GM21381 (cell line): ENCODE data around the gene VGLL3.
"Not testable (repeated sequence)": the region's sequence is repeated elsewhere in the genome, so short reads cannot be mapped to it uniquely, and the experiment has no call there.

Source experiments
- ATAC-seq: cut with Tn5 transposase; IDR thresholded peaks from one replicate; pipeline ENCODE4 v1.9.1; 2021; ENCODE audit warnings: mild to moderate bottlenecking, moderate library complexity; ENCODE audit not compliant: unreplicated experiment

The VGLL3 gene

GRCh38 chr3:86990012-86990733 lies 776 bp downstream of the VGLL3 start:
- ATAC-seq: no peak

GRCh38 chr3:86989611-86990010 lies 1.3 kb downstream of the VGLL3 start:
- no peak for ATAC-seq

GRCh38 chr3:86989006-86989405 lies 1.9 kb downstream of the VGLL3 start:
- ATAC-seq: no peak

- ATAC-seq: no peak
Observed at GRCh38 chr3:86988235-86988634, 2.7 kb downstream of the VGLL3 start.

- ATAC-seq: no peak
Observed at GRCh38 chr3:86987421-86987715, 3.6 kb downstream of the VGLL3 start.

DNA sequence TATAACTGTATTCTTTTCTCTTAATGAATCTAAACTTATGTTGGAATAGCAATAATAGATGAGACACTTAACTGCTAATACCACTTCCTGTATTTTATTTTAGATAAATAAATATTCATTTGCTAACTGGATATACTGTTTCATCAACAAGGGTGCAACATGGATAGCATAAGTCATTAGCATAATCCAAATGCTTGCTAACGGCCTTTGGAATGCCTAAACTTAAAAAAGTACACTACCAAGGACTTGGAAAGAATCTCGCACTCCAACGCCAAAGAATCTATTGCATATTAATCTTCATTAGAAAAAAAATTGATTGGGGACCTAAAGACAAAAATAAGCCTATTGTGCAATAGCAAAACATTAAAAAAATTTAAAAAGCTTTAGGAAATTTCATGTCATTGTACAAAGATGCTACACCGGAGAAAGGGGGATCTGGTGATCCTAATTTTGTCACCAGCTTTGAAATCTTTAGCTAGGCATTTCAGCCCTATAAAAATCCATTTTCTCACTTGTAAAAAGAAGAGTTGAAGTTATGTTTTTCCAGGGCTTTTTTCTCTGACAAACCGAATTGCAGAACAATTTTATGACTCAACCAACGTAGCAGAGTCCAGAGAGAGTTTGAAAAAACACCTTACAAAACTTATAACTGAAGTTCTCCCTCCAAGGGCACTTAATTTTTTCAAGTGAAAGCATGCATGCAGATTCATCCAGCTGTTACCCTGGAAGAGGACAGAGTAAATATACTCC lies 4.1 kb downstream of the VGLL3 start:
- no peak for ATAC-seq

- ATAC-seq: no peak
Observed at GRCh38 chr3:86985181-86985826, 5.6 kb downstream of the VGLL3 start.

DNA sequence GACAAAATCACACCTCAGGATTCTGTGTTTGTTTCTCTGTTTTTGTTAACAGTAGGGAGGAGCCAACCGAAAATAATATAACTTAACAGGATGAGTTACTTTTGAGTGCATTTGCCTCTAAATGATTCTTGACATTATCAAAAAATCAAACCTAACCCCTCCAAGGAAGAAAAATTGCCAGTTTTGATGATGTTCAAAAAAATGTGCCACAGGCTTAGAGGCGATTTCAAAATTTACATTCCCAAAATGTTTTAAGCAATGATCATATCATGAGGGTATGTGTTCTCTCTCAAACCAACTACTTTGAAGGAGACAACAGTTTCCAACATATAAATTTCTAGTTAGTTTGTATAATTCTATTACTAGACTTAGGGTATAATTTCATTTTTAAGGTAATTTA lies 6.7 kb downstream of the VGLL3 start:
- no peak for ATAC-seq

DNA sequence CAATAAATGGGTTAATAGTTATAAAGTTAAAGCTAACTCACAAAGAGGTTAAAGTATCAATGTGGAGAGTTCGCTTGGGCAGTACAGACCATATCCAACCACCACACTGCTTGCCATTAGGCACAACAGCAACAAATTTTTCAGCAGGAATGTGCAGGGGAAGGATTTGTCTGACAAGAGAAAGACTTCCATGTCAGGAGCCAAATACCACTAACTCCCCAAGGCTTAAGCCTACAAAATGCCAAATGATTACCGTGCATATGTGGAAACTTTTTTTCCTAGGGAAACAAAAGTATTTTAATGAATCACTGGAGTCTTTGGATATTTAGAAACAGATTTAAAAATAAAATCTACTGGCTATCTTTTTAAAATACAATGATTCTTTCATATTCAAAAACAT lies 8.1 kb downstream of the VGLL3 start:
- ATAC-seq: no peak

- no peak for ATAC-seq
Observed at GRCh38 chr3:86978111-86978551, 12.8 kb downstream of the VGLL3 start.

- no peak for ATAC-seq
Observed at GRCh38 chr3:86976219-86976618, 14.7 kb downstream of the VGLL3 start.

DNA sequence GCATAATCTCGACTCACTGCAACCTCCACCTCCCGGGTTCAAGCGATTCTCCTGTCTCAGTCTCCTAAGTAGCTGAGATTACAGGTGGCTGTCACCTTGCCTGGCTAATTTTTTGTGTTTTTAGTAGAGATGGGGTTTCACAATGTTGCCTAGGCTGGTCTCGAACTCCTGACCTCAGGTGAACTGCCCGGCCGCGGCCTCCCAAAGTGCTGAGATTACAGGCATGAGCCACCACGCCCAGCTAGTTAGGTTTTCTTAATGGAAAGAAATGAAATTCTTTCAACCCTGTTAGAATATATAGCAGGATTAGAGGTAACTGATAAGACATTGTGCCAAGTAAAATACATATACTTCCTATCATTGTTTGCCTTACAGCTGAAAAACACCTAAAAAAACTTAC lies 16.8 kb downstream of the VGLL3 start:
- ATAC-seq: not testable (repeated sequence)

- no peak for ATAC-seq
Observed at GRCh38 chr3:86973440-86973839, 17.5 kb downstream of the VGLL3 start.

DNA sequence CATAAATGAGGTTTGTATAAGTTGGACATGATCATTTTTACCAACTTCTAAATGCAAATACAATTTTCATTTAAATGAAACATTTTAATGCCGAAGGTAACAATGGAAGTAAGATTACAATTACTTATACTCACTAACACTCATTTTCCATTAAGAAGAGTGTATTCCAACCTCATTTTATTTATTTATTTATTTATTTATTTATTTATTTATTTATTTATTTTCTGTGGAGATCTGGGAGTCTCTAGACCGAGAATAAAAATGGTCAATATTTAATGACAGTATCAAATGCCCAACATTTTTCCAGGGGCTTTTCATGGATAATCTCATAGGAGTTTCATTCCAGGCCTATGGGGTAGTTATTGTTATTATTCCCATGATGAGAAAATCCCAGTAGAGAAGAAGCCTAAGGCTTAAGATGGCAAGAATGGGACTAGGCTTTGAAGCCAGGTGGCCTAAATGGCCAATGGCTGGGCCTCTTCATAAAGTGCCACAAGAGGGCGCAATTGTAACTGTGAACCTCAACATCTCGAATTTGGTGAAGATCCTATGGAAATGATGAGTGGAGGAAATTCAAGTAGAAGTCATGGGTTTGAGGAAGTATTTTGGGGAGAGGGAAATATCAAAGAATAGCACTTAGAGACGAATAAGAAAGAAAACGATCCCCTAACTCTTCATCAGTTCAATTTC lies 21.3 kb downstream of the VGLL3 start:
- no peak for ATAC-seq

DNA sequence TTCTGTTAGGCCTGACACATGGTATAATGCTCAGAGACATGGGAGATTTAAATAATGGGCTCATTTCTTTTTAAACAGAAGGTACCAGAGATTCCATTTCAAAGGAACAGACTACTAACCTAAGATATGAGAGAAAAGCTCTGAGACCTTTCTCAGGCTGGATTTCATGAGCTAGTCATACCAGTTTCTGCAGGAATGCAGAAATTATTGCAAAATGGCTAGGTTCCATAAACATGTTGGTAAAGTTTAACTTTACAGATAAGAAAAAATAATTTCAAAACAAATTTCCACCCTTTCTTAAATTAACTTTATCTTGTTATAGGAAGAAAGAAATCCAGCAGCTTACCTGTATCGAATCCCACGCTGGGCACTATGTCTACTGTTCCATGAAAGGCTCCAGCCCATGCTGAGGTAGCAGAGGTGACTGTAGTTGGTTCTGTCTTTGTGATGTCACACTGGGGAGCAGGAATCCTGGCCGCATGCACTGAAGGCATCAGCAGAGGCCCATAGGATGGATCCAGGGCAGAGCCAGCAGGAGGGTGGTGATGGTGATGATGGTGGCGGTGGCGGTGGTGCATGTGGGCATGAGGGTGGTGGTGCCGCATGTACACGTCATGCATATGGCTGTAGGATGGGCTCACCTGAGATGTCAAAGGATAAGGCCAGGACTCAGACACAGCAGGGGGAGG lies 22.6 kb downstream of the VGLL3 start:
- no peak for ATAC-seq

GRCh38 chr3:86967062-86967461 lies 23.9 kb downstream of the VGLL3 start:
- no peak for ATAC-seq

DNA sequence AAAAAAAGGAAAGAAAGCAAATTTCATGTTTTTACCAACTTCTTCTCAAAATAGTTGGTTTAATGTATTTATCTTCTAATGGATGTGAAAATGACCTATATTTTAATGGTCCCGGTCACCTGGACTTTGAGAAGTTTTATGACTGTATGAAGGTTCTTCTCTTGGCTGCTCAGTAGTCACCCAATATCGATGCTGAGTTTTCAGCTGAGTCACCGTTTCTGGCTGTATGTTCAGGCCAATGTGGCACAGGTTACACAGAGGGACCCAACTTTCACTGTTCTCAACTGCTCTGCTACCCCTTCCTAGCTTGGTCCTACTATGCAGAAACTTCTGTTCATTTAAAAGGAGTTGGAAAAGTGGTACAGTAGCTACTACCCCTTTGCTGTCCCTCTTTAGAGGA lies 25.8 kb downstream of the VGLL3 start:
- ATAC-seq: no peak

GRCh38 chr3:86963611-86964010 lies 27.3 kb downstream of the VGLL3 start:
- ATAC-seq: no peak

- no peak for ATAC-seq
Observed at GRCh38 chr3:86961297-86961696, 29.7 kb downstream of the VGLL3 start.

DNA sequence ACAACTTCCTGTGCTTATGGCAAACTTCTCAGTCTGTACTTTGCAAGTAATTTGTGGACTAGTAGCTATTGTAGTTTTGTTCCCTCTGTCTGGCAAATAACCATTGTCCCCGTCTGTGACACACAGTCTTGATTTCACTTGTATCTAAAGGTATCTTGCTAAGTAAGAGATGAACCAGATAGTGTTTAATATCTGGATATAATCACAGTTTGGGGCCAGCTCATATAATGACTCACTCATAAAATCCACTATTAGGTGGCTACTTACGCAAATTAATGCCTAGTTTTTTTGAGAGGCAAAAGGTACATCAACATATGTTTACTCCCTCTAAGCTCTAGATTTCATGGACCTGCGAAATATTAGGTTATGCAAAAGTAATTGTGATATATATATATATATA lies 30.4 kb downstream of the VGLL3 start:
- no peak for ATAC-seq

- no peak for ATAC-seq
Observed at GRCh38 chr3:86958534-86958933, 32.4 kb downstream of the VGLL3 start.
